DMS153 treated with DMSO at 0.1 percent for 48 hours (cell line): ENCODE data around the gene KLHL26.
"Not testable (repeated sequence)": the region's sequence is repeated elsewhere in the genome, so short reads cannot be mapped to it uniquely, and the experiment has no call there.

Experiments used
- DNase-seq: peaks from one replicate; lab custom pipeline; 2025; ENCODE audit not compliant: unreplicated experiment; lab: John Stamatoyannopoulos, UW

KLHL26 gene

DNA sequence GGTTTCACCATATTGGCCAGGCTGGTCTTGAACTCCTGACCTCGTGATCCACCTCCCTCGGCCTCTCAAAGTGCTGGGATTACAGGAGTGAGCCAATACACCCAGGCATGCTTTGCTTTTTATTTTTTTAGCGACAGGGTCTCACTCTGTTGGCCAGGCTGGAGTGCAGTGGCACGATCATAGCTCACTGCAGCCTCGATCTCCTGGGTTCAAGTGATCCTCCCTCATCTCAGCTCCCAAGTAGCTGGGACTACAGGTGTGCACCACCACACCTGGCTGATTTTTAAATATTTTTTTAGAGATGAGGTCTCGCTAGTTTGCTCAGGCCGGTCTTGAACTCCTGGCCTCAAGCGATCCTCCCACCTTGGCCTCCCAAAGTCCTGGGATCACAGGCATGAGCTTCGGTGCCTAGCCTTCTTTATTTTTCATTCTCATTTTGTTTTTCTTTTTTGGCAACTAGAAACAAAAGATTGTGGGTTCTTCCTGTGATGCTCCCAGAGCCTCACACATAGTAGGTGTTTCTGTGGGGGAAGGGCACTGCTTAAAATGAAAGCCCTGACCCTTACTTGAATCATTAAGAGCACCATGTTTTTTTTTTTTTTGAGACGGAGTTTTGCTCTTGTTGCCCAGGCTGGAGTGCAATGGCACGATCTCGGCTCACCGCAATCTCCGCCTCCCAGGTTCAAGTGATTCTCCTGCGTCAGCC is 36.0 kb upstream of the KLHL26 start:
- not testable (repeated sequence) for DNase-seq

DNA sequence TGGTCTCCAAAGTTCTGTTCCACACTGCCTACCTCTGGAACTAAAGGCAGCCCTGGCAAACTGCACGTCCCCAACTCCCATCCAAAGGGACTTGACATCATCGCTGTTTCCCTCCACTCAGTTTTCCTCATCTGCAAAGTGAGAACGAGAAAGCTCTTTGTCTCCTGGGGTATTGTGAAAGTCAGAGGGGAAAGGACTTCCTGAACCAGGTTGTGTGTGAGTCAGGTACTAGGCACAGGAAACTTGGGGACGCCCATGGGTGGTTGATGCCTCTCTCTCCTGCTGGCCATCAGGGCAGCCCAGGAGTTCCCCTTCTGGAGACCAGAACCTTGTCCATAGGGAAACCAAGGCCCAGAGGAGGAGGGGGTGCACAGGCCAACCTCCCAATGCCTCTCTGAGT is 35.0 kb upstream of the KLHL26 start:
- DNase-seq, result no peak

DNA sequence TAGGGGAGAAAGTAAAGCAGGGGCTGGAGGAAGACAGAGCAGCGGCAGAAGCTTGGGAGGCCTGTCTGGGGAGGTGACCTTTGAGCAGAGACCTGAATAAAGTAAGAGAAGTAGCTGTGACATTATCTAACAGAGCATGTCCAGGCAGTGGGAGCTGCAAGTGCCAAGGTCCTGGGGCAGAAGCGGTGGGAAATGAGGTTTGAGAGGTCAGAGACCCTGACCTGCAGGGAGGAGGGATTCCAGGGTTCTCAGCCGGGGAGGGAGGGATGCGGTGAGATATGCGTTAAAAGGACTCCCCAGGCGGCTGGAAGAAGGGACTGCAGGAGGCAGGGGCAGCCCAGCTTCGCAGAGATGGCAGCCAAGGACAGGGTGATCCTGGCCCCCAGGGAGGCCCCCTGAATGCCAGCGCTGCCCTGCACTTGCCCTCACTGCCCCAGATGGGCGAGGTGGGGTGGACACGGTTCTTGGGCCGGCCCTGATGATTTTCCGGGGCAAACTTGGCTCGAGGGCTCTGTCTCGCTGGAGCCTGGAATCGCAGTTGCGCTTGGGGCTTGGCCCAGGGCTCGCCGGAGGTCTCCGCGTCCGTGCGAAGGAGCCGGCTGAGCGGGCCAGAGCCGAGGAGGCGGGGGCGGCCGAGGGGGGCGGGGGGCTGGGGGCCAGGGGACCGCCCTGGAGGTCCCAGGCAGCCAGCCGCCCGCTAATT is 33.4 kb upstream of the KLHL26 start:
- no peak for DNase-seq

DNA sequence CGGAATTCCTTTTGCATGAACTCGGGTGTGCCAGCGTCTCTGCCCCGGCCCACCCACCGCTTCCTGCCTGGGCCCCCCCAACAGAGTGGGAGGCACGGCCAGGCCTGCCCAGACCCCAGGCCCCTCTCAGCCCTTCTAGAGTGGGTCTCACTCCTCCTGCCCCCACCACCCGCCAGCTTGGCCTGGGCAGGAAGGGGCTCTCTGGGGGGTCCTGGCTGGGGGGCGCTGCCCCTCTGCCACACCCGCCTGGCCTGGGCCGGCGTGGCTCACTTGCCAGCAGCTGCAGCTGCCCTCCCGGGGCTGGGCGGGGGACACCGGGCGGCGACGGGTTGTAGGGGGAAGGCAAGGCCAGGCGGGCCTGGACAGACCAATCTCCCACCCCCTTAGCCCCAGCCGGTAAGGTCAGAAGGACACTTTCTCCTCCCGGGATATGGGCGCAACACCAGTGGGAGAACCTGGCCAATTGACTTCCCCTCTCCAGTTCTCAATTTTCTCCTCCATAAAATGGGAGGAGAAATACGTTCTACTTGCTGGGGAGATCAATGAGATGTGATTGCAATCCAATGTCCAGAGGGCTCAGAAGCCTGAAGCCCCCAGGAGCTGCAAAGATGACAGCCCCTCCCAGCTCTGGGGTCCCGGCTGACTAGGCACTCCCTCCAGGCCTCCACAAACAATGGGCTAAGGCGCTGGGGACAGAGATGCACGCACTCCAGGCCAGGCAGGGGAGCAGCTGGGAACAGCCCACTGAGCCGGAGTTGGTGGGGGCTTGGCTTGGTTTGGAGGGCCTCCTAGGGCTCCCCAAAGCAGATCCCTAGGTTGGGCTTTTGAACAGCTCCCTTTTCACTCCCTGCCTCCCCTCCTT is 32.6 kb upstream of the KLHL26 start:
- no peak for DNase-seq

DNA sequence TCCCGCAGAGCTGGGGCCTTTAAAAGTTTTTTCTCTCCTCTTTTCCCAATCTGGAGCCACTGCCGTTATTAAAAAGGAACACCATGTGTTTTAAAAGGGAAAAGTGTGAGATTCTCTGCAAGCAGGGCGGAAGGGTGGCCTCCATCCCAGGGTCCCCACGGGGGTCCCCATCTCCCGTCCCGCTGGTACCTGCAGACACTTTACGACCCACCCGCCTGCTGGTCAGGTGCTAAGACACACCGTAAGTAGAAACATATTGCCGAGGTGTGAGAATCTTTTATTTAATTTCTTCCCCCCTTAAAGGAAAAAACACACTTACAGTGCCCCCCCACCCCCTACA is 32.0 kb upstream of the KLHL26 start:
- no peak for DNase-seq

DNA sequence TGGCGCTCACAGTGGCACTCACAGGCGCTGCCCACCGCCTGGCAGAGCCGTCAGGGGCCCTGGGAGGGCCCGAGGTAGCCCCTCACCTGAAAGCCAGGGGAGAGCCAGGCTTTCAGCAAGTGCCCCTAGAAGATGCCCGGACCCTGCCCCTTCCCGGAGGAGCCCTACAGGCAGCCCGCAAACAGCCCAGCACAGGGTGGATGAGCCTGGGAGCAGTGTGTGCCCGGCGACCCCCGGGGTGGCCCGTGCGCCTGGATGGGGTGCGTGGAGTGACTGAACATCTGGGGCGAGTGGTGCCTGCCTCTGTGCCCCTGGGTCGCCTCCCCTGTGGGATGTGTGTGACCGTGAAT is 31.7 kb upstream of the KLHL26 start:
- DNase-seq, result no peak

DNA sequence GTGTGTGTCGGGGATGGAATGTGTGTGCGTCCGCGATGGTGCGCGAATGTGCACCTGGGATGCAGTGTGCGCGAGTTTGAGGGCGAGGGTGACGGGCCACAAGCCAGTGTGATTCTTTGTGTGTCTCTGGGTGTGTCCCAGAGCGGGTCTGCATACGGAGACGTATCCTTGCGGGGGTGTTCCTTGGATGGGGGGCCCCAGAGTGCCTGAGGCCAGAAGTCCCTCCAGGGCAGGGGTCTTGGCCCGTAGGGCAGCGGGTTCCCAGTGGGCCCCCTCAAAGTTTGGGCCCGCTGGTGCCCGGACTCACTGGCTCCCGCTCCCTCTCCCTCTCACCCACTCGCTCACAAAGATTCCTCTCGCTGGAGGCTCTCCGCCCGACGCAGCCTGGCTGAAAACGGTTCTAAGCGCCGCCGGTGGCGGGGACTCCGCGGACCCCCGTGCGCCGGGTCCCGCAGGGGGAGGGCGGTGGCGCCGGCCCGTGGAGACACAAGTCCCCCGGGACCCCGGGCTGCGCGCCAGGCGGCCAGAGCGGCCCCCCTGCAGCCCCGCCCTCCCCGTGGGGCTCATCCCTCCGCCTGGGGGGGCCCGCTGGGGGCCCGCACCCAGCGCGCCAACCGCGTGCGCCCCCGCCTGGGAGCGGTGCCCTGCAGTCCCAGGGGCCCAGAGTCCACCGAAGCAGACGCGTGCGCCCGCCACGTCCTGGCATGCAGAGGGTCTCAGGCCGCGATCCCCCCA is 31.1 kb upstream of the KLHL26 start:
- no peak for DNase-seq

DNA sequence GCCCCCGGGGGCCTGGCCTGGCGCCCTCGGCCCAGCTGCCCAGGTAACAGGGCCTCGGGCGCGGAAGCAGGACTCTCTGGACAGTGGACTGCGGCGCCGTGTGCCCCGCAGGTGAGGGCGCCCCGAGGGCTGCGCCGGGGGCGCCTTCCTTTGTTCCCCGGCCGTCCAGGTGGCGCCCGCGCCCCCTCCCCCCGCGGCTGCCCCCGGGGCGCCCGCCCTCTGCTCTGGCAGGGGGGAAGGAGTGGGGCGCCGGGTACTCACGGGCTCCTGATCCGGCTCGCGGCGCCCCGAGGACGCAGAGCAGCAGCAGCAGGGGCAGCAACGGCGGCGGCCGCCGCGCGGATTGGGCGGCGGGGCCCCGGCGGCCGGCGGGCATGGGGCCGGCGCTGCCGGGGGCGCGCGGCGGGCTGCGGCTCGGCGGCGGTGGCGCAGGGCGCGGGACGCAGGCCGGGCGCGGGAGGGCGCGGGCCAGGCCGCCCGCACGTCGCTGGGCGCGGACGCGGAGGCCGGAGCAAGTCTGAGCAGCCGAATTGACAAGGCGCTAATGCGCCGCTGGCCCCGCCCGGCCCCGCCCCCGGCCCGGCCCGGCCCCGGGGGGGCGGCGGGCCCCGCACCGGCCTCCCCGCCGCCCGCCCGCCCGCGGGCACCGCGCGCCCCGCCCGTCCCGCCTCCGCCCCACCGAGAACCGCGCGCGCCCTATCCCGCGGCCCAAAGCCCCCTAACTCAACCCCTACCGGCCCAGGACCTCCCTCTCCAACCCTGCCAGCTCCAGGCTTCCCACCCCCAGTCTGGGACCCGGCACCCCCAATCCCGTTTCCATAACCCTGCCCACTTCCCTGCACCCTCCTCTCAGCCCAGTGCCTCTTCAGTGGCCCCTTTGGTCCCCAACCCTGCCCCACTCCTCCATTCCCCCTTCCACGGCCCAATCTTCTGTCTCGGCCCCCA is 30.3 kb upstream of the KLHL26 start, which contains the start of gene CRLF1:
TSS of gene CRLF1 (minus strand) at position 519 of the 945 bp plus-strand sequence. CDS start at position 376, 143 bp downstream.
- DNase-seq, result no peak

DNA sequence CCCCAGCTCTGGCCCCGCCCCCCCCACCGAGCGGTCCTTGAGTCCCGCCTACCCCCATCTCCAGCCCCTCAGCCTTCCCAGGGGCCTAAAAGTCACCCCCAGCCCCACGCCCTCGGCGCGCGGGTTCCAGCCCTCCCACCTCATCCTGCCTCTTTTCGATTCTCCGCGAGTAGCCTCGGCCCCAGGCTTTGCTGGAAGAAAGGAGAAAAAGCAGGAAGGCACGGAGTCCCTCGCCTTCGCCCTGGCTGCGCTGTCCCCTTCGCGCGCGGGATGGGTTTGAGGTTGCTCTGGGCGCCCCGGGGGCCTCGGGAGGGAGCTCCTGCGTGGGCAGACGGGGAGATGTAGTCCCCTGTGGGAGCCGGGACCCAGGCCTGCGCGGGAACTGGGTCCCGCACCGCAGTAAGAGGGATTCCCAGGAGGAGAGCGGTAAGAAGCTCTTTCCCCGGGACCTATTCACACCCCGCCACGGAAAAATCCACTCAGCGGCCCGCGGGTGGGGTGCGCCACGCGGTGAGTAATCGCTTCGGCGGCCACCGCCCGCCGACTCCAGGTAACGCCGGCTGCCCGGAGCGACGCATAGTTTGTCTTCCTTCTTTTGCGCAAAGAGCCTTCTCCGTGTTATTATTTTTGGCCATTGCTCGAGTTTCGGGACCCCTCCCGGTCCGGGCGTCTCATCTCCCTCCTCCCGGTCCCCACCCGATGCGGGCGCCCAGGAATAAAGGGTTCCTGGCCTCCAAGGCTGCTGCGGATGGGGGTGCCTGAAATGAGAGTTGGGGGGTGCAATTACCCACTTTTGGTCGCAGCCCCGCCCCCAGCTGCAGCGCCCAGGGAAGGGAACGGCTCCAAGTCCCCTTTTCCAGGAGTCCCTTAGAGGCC is 29.4 kb upstream of the KLHL26 start:
- DNase-seq, result no peak

DNA sequence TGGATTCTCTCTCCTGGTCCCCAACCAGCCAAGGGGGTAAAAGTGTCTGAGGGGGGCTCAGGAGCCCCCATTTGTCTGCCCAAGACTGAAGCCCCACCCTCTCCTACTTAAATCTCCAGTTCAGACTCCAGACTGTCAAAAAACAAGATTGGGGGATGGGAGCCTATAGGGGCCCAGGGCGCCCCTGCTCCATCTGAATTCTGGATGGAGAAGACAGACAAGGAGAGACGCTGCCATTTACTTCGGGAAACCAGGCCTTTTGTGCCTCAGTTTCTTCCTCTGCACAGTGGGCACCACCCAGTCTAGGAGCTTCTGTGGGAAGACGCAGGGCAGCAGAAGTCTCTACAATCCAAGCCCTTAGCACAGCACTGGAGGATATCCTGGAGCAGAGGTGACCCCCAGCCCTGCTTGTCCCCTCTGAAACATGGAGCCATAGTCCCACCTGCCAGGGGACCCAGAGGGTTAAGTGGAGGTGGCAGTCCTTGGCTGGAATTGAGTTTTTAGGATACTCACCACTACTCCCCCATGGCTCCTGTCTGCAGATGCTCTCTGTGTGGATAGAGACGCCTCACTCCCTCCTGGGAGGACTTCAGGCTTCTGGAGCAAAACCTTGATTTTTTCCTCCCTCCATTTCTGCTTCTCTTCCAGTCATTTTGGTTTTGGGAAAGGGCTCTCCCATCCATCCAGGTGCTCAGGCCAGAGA is 28.6 kb upstream of the KLHL26 start:
- no peak for DNase-seq

DNA sequence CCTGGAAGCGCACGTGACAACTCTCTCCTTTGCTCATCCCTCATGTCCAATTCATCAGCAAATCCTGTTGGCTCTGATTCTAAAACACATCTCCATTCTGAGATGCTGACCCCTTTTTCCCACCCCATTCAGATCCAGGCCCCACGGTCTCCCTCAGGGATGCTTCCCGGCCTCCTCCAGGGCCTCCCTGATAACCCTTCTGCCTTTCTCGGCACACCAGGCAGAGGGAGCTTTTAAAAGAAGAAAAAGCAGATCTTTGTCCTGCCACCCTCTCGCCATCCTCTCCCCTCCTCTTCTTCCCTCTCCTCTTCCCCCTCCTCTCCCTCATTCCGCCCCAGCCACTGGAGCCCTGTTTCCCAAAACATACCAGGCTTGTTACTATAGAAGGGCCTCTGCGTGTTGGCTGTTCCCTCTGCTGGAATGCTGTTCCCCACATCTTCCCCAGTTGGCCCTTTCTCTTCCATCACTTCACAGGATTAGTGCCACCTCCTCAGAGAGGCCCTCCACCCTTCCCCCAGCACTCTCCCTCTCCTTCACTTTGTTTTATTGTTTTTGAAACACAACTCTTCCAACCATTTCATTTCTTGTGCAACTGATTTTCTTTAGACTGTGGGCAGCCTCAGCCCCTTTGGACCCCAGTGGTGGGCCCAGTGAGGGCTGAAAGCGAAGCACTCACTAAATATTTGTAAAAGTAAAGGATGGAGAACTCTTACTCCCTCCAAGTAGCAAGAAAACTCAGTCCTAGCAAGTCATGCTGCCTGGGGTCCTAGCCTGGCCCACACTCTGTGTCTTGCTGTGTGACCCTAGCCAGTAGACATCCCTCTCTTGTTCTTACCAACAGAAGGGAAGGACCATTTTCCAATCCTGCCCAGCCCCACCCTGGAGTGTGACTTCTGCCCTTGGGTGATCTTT is 27.8 kb upstream of the KLHL26 start:
- DNase-seq, result no peak

DNA sequence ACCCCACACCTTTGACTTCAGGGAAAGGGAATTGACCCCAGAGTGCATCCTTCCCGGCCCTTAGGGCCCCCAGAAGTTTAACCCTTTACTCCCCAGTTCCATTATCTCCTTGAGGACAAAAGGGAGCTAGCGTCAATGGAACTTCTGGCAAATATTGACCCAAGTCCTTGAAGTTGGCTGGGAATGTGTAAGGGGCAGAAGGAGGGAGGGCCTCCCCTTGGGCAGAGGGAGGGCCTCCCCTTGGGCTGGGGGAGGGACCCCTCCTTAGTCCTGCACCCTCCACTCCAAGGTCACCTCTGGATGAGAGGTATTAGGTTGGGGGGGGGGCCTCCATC is 27.1 kb upstream of the KLHL26 start:
- no peak for DNase-seq

DNA sequence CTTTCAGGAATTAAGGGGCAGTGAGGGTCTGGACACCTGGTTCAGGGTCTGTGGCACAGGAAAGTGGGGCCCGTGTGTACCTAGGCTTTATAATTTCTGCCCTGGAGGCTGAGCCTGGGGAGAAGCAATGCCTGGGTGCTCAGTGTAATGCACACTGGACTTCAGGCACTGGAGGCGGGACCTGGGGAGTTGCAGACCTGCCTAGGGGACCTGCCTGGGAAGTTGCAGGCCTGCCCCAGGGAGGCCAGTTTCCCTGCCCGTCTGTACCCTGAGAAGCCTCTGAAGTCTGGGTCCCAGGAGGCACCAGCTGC is 26.6 kb upstream of the KLHL26 start:
- no peak for DNase-seq

DNA sequence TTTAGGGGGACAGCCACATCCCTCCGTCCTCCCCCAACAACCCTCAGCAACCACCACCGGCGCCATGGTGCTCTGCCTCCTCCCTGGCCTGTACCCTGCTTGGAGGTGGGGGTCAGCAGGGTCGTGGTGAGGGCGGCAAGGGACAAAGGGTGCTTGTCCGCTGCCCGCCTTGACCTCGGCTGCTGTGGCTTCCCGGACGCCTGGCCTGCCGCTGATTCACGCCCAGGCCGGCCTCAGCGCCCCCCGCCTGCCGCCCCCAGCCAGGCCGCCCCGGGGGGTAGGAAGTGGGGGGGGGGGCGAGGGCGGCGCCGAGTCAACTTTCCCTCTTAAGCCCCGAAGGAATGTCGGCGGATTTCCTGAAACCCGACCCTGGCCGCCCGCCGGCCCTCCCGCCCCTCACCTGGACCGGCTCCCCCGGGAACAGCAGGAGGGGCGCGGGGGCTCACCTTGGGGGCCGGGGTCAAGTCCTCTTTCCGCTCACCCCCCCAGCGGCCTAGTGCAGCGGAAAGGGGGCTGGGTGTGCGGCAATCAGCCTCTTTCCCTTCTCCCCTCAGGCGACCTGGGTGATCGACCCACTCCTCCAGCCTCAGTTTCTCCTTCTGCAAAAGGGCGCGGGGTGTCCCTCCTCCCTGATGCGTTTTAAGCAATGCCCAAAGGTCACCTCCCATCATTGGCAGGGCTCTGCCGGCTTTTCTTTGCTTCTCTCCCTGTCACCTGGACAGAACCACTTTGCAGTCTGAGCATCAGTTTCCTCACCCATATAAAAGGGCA is 26.1 kb upstream of the KLHL26 start:
- no peak for DNase-seq

DNA sequence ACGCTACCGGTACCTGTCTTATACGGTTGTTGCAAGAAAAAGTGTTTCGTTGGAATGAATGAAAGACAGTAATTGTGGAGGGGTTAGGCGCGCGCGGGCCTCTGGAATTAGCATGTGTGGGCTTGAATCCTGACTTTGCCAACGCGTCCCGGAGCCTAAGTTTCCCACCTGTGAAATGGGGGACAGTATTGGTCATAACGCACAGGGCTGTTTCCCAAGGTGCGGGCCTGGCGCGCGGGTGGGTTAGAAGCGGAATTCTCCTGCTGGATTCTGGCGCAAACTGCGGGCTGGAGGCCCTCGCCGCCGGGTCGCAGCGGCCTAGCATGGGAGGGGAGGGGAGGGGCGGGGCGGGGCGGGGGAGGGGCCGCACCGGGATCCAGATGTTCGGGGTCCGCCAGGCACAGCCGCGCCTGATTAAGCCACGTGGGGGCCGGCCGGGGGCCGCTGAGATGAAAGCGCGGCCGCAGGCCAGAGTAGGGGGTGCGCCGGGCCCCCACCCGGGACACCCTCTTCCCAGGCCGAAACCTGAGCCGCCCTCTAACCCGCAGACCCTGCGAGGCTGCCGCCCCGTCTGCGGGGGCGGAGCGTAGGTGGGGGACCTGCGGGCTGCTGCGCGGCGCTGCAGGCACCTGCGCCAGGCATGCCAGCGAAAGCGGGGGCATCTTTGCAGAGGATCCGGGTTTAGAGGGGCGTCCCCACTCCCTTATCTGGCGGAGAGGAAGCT is 25.3 kb upstream of the KLHL26 start:
- DNase-seq, result no peak

DNA sequence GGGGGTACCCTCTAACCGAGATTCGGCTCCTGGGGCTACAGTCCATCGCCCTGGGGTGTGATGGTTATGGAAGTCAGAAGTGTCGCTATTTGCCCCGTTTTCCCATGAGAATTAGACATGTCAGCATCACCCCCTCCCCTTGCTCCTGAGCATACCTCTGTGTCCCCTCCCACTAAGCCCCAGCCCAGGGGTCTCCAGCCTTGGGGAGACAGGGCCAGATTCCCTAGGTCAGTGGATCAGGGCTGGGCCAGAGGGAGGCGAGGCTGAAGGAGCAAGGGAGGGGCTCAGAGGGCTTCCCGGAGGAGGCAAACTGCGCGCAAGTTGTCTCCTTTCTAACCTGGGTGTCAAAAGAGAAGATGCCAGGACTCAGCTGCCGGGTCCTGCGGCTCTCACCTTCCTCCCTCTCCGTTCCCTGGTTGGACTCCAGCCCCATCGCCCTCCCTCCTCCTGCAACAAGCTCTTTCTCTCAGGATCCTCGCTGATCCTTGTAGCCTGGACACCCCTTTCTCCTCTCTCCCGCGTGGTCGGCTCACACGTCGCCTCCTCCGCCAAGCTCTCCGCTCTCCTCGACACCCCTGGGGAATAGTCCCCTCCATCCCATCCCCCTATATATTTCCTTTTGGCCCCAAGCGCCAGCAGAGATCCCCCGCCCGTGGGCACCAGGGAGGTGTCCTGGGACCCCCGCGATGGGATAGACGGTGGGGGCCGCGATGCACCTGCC is 24.6 kb upstream of the KLHL26 start:
- DNase-seq, result no peak
